ENCODE measurements around the gene RABL3.
A peak's percentile ranks its signal among the peaks of the same experiment; 100 is the strongest.

The RABL3 gene

DNA sequence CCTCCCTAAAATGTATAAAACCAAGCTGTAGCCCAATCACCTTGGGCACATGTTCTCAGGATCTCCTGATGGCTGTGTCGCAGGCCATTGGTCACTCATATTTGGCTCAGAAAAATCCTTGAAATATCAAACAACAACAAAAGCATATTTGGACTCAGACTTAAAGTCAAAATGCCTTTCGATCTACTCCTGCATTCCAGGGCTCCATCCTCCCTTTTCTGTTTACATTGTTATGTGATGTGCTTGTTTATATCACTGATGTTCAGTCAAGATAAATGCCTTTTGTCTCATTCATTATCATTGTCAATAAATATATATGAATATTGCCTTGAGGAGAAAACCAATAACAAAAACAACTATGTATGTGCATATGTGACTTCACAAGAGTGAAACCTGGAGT lies 92.0 kb downstream of the RABL3 start:
- DNase-seq (ENCODE audit: low read depth), result no peak
- H3K4me3 ChIP-seq (ENCODE audit: low read depth, low read length), result no peak overlapping the region
- TF ChIP-seq, protein P1, sequence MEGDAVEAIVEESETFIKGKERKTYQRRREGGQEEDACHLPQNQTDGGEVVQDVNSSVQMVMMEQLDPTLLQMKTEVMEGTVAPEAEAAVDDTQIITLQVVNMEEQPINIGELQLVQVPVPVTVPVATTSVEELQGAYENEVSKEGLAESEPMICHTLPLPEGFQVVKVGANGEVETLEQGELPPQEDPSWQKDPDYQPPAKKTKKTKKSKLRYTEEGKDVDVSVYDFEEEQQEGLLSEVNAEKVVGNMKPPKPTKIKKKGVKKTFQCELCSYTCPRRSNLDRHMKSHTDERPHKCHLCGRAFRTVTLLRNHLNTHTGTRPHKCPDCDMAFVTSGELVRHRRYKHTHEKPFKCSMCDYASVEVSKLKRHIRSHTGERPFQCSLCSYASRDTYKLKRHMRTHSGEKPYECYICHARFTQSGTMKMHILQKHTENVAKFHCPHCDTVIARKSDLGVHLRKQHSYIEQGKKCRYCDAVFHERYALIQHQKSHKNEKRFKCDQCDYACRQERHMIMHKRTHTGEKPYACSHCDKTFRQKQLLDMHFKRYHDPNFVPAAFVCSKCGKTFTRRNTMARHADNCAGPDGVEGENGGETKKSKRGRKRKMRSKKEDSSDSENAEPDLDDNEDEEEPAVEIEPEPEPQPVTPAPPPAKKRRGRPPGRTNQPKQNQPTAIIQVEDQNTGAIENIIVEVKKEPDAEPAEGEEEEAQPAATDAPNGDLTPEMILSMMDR (IDR thresholded peaks at IDR 0.05; ENCODE audit: insufficient read depth, low read depth, low read length, missing control alignments), result no peak

DNA sequence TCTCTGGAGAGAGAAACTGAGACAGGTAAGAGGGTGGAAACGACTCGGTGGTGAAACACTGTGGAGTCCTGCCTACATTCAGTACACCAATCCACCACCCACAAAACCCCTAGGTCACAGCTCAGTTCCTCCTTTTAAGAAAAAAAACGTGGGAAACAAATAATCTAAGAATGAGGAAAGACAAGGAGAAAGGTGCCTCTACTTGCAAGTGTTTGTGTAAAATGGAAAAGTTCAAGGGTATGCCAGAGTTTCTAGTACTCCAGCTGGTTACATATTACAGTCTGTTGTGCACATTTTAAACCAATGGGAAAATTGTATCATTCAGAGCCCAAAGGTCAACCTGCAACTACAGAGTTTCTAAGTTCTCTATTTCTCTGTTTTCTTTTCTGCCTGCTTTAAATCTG lies 92.5 kb downstream of the RABL3 start:
- DNase-seq (ENCODE audit: low read depth), result peak; percentile 4
- TF ChIP-seq, protein P1 (IDR thresholded peaks at IDR 0.05; ENCODE audit: insufficient read depth, low read depth, low read length, missing control alignments), result no peak
- no peak overlapping the region for H3K4me3 ChIP-seq (ENCODE audit: low read depth, low read length)

DNA sequence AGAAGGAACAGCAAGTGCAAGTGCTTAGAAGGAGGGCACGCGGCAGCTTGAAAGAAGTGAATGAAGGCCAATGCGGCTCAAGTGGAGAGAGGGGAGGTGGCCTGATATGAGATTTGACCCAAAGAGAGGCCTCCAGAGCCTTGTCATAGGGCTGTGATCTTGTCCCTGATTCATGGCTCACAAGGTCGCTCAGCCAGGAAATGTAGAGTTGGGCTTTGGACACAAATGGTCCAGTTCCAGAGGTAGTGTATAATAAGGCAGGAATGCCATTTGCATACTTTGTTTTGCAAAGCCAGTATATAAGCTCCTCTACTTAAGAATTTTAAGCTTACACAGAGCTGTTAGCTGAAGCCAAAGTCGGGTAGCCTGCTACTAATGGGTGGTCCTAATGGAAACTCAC lies 94.0 kb downstream of the RABL3 start:
- no peak overlapping the region for H3K4me3 ChIP-seq (ENCODE audit: low read depth, low read length)
- TF ChIP-seq, protein P1 (IDR thresholded peaks at IDR 0.05; ENCODE audit: insufficient read depth, low read depth, low read length, missing control alignments), result no peak
- DNase-seq (ENCODE audit: low read depth), result no peak

DNA sequence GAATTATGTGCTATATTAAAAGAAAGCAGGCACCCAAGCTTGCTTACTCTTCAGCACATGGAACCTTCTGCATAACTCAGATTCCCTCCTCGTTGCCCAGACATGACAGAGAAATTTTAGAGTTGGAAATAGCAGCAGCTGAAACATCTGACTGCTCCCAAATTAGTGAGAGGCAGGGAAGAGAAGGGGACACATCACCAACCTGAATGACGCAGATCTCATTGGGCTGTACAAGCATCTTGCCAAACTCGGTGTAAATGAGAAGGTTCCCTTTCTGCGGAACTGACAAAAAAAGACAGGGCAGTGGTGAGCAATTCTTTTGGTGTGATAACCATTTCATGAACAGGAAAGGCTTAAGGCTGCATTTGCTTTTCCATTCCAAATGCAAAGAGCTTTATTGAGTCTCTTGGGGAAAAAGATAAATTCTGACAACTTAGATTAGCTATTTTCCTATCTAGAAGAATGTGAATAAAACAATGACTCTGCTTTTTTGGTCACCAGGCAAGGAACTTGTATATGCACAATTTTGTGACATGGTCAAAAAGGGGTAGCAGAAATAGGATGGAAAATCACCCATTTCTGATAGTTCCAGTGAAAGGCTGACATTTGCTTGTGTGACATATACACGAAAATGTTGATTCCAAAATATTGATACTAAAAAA lies 95.4 kb downstream of the RABL3 start:
- DNase-seq (ENCODE audit: low read depth), result no peak
- no peak overlapping the region for H3K4me3 ChIP-seq (ENCODE audit: low read depth, low read length)
- TF ChIP-seq, protein P1 (IDR thresholded peaks at IDR 0.05; ENCODE audit: insufficient read depth, low read depth, low read length, missing control alignments), result no peak

DNA sequence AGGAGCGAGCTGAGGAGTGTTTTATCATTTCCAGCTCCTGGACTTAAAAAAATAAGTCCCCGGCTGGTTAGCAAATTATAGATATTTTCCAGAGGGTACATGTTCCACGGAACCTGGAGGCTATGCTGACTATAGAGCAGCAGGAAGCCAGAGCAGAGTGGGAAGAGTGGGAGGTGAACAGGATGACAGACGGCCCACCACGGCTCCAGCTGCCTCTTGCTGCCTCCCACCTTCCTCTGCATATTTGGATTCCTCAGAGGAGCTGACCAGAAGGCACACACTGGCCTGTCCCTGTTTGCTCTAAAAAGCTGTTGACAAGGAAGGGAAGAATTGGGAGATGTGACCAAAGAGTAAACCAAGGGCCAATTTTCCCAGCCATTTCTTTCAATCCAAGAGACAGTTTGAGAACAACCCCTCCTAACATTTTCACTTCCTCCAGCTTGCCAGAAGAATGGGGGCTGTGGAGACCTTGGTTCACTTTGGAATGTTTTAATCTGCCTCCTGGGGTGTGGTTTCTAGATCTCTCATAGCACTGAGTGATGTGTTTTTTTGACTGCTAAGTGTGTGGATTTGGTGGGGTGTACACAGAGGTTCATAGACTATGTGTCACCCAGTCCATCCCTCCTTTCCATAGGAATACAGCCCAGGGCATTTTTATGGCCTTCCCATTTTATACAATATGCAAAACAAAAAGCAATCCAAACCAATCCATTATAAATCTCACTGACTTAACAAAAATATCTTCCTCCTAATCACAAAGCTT lies 97.1 kb downstream of the RABL3 start:
- no peak for DNase-seq (ENCODE audit: low read depth)
- no peak overlapping the region for H3K4me3 ChIP-seq (ENCODE audit: low read depth, low read length)
- TF ChIP-seq, protein P1 (IDR thresholded peaks at IDR 0.05; ENCODE audit: insufficient read depth, low read depth, low read length, missing control alignments), result no peak

DNA sequence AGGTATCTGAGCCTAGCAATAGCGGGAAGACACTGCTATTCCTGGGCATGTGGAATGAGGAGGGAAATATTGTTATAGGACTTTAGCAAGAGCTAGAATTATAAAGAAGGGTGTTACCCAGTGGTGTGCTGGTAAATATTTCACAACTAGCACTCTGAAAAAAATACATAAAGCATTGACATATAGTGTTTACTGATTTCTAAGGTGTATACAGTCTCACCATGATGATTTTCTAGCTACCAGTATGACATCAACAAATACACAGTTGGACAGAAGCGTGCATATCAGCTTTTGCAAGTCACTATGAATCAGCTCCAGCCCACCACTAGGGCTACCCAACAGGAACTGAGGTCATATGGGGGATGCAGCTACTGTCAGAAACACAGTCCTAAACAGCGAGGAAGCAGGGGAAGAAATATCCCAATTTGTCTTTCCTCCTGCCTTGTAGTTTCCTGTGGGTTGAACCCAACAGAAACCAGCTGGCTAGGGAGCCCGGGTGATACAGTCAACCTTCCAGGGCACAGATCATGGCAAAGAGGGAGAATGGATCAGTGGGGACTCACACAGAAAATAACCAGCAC lies 99.9 kb downstream of the RABL3 start:
- H3K4me3 ChIP-seq (ENCODE audit: low read depth, low read length), result no peak overlapping the region
- no peak for DNase-seq (ENCODE audit: low read depth)
- TF ChIP-seq, protein P1 (IDR thresholded peaks at IDR 0.05; ENCODE audit: insufficient read depth, low read depth, low read length, missing control alignments), result no peak

Data from GM12865 (cell line).